HCT116 (cell line): ENCODE data around the gene SYNC. TPM values are rescaled to one million over a fixed set of nuclear protein-coding genes. Genes with fewer than 3 reads are reported as not detected.

Experiments
- ATAC-seq: fragments of 200-7000 bp; cut with Tn5 transposase; 2 replicates; pipeline ENCODE4 v1.9.1; 2020; ENCODE audit warnings: mild to moderate bottlenecking, moderate library complexity
- Bru-seq: library from RNA; stranded (reverse); fragments of 400-500 nt; gene quantifications from one replicate; lab custom pipeline; 2021; lab: Mats Ljungman, UMichigan
- BruChase-seq, 2 experiments: library from RNA; stranded (reverse); fragments of 400-500 nt; gene quantifications; one replicate each; lab custom pipeline; 2021; lab: Mats Ljungman, UMichigan
- BruUV-seq: library from RNA; stranded (reverse); fragments of 400-500 nt; replicated peaks from 2 replicates; lab custom pipeline; 2021; lab: Mats Ljungman, UMichigan
- CTCF ChIA-PET: fragments of 300-600 bp; sonication (Branson Sonifier 250); formaldehyde crosslinking; loops from one replicate; lab custom pipeline; 2021; ENCODE audit warnings: antibody characterized with exemption; lab: Charles Lee
- POLR2A ChIA-PET: fragments of 300-600, 350-600 bp; sonication (Branson Sonifier 250); formaldehyde crosslinking; loops from one replicate; lab custom pipeline; 2021; ENCODE audit warnings: antibody characterized with exemption; lab: Charles Lee
- RAD21 ChIA-PET, 2 experiments: fragments of 300-600 bp; sonication (Branson Sonifier 250); formaldehyde crosslinking; loops; one replicate each; lab custom pipeline; 2023; ENCODE audit warnings: low total read pairs in 2 of 2; ENCODE audit not compliant: uncharacterized antibody in 2 of 2, unreplicated experiment in 2 of 2, low non-redundant PET in 1 of 2; lab: Charles Lee
- DNase-seq: peaks from one replicate; pipeline ENCODE4 v3.0.0-alpha.2; 2010; ENCODE audit warnings: low read depth, low spot score
- H2AFZ ChIP-seq: fragments of 200-600 bp; shearing (Covaris generic), sonication (generic); 2 replicates; pipeline ENCODE4 v1.6.1; 2017; ENCODE audit warnings: low read depth, mixed run types, mixed read lengths, antibody characterized with exemption, low read length; ENCODE audit not compliant: poor library complexity, severe bottlenecking
- H3K27ac ChIP-seq: 2 replicates; pipeline ENCODE4 v1.5.1; 2012; ENCODE audit warnings: low read depth, low read length
- H3K27me3 ChIP-seq: fragments of 200-600 bp; sonication (generic); 2 replicates; pipeline ENCODE4 v1.6.1; 2016; ENCODE audit warnings: mixed run types, low read length, mixed read lengths; ENCODE audit not compliant: insufficient read depth
- H3K36me3 ChIP-seq, 2 experiments: fragments of 200-500 bp in 1 of 2; fragments of 200-600 bp in 1 of 2; sonication (Bioruptor generic) in 1 of 2; sonication (generic) in 1 of 2; 2 replicates each; pipeline versions ENCODE4 v1.5.1 to v1.6.1; 2014 to 2016; ENCODE audit warnings: low read length in 2 of 2, inconsistent platforms in 1 of 2, mixed read lengths in 1 of 2, mixed run types in 1 of 2; ENCODE audit not compliant: insufficient read depth in 2 of 2, control insufficient read depth in 1 of 2
- H3K4me1 ChIP-seq, 2 experiments: fragments of 200-600 bp in 1 of 2; sonication (generic) in 1 of 2; 2 replicates each; pipeline versions ENCODE4 v1.5.1 to v1.6.1; 2012 to 2017; ENCODE audit warnings: low read length in 2 of 2, inconsistent platforms in 1 of 2, mild to moderate bottlenecking in 1 of 2, mixed read lengths in 1 of 2, mixed run types in 1 of 2, moderate library complexity in 1 of 2; ENCODE audit not compliant: insufficient read depth in 2 of 2, control insufficient read depth in 1 of 2
- H3K4me2 ChIP-seq: fragments of 200-600 bp; sonication (generic); 2 replicates; pipeline ENCODE4 v1.6.1; 2017; ENCODE audit warnings: mixed run types, low read length, mixed read lengths
- H3K4me3 ChIP-seq, 2 experiments: fragments of 200-600 bp in 1 of 2; sonication (generic) in 1 of 2; replicated peaks in 1 of 2; 2 replicates each; pipeline ENCODE4 v1.5.1; 2011 to 2016; ENCODE audit warnings: low read length in 2 of 2, control low read depth in 1 of 2, low read depth in 1 of 2, mild to moderate bottlenecking in 1 of 2, mixed read lengths in 1 of 2, mixed run types in 1 of 2
- H3K79me2 ChIP-seq: fragments of 200-600 bp; sonication (generic); 2 replicates; pipeline ENCODE4 v1.6.1; 2017; ENCODE audit warnings: mild to moderate bottlenecking, mixed run types, low read length, moderate library complexity, mixed read lengths; ENCODE audit not compliant: insufficient read depth
- H3K9ac ChIP-seq: fragments of 200-600 bp; sonication (generic); 2 replicates; pipeline ENCODE4 v1.6.1; 2016; ENCODE audit warnings: low read length, mixed read lengths
- H3K9me2 ChIP-seq: fragments of 200-600 bp; sonication (generic), shearing (Covaris generic); 2 replicates; pipeline ENCODE4 v1.6.1; 2017; ENCODE audit warnings: mixed run types, mild to moderate bottlenecking, moderate library complexity; ENCODE audit not compliant: insufficient read depth
- H3K9me3 ChIP-seq, 2 experiments: fragments of 200-500 bp in 1 of 2; fragments of 200-600 bp in 1 of 2; sonication (Bioruptor generic) in 1 of 2; sonication (generic) in 1 of 2; 2 replicates each; pipeline ENCODE4 v1.6.1; 2014 to 2017; ENCODE audit warnings: low read length in 2 of 2, mixed read lengths in 2 of 2, inconsistent platforms in 1 of 2, low read depth in 1 of 2, mild to moderate bottlenecking in 1 of 2, mixed run types in 1 of 2, moderate library complexity in 1 of 2; ENCODE audit not compliant: control insufficient read depth in 1 of 2, insufficient read depth in 1 of 2
- H4K20me1 ChIP-seq: fragments of 200-600 bp; sonication (generic), shearing (Covaris generic); 2 replicates; pipeline ENCODE4 v1.6.1; 2017; ENCODE audit warnings: mixed run types, mild to moderate bottlenecking, moderate library complexity; ENCODE audit not compliant: insufficient read depth
- ELF1 ChIP-seq: IDR thresholded peaks from 2 replicates; pipeline ENCODE4 v1.6.1; 2012; ENCODE audit warnings: low read depth, borderline replicate concordance
- POLR2AphosphoS5 ChIP-seq: IDR thresholded peaks from 2 replicates; pipeline ENCODE4 v1.6.1; 2011; ENCODE audit warnings: mild to moderate bottlenecking, low read depth, low read length, moderate library complexity
- SIN3A ChIP-seq: IDR thresholded peaks from 2 replicates; pipeline ENCODE4 v1.6.1; 2012; ENCODE audit warnings: low read depth
- ZFX ChIP-seq: fragments of 450-650 bp; IDR thresholded peaks from 2 replicates; pipeline ENCODE4 v1.6.1; 2017
- intact Hi-C: fragments of 100-400 bp; cut with micrococcal nuclease; formaldehyde crosslinking; loops from 2 replicates; pipeline ENCODE4 v1.10.0; 2022
- long read RNA-seq: library from polyadenylated mRNA; unstranded; transcript quantifications from one replicate; pipeline ENCODE4 v2.0.0, GENCODE V29; 2021; ENCODE audit not compliant: unreplicated experiment
- polyA plus RNA-seq: library from polyadenylated mRNA; unstranded; fragments of >200 nt; gene quantifications from 2 replicates; pipeline ENCODE4 v1.2.1, GENCODE V29; 2012; ENCODE audit warnings: missing spikeins
- total RNA-seq: library from RNA; stranded (reverse); gene quantifications from one replicate; pipeline ENCODE4 v1.2.1, GENCODE V29; 2021; ENCODE audit not compliant: unreplicated experiment

SYNC gene
- total RNA-seq (1.3 TPM), Bru-seq, nascent RNA (percentile 34 among the genes with signal in this experiment), BruChase-seq, experiment 1, labeled RNA remaining after a 6-hour chase (percentile 28 among the genes with signal in this experiment), BruChase-seq, experiment 2, labeled RNA remaining after a 2-hour chase (percentile 40 among the genes with signal in this experiment)
- 0.87 and 1.5 TPM in 2 replicates for polyA plus RNA-seq
- long read RNA-seq, partial matches to known transcripts = 1 of 21 reads
- long read RNA-seq, other reads (novel, unspliced or antisense) = 16 of 21 reads

- ChIA-PET RAD21 (no interaction called here), CTCF (interaction anchor here (1.4 to 1.6 kb wide), 2 partner anchors 9 to 70 kb away, joined by 3 to 8 read pairs; no protein-coding TSS in a partner anchor), POLR2A (interaction anchor here (1.6 kb wide), 1 partner anchor 12 kb away, joined by 4 read pairs; no protein-coding TSS in a partner anchor)
- H3K27me3 ChIP-seq = no peaks in the 10 kb centered on the region
- H3K27ac ChIP-seq = peak within 1 kb of the TSS; percentile 52; the same call in 1 of the 2 replicates
- peak; percentile 47 for TF ChIP-seq POLR2AphosphoS5
- peak; percentile 27; the same call in 1 of the 2 replicates for TF ChIP-seq ZFX
- no peak for TF ChIP-seq ELF1
- no peaks in the 10 kb centered on the region for H3K9me3 ChIP-seq
- H3K9ac ChIP-seq = peak within 1 kb of the TSS; percentile 61
- no TSS peak for BruUV-seq
- no peaks in the 10 kb centered on the region for H3K36me3 ChIP-seq
- intact Hi-C loops = no loop called here
- ATAC-seq (peak; percentile 86), DNase-seq (no peak)
- peak within 1 kb of the TSS; percentile 26 for H2AFZ ChIP-seq
- H3K79me2 ChIP-seq = no peaks in the 10 kb centered on the region
- H3K4me1 ChIP-seq = peaks cover 13 to 27% of the 10 kb centered on the region in 2 experiments
- H3K4me2 ChIP-seq = peak within 1 kb of the TSS; percentile 100
- no peaks in the 10 kb centered on the region for H3K9me2 ChIP-seq
- H3K4me3 ChIP-seq = peak within 1 kb of the TSS; percentile 61 to 77
- no peaks in the 10 kb centered on the region for H4K20me1 ChIP-seq
Observed at GRCh38 chr1:32702599-32703478, at the start of gene SYNC. SYNC (minus strand) TSS chr1:32702770; CDS start chr1:32702660, 110 bp downstream.

- intact Hi-C loops = no loop called here
- DNase-seq (no peak), ATAC-seq (no peak)
- no TSS peak for BruUV-seq
- no peak overlapping the region for H3K9ac ChIP-seq
- ChIA-PET CTCF (interaction anchor here (1.7 kb wide), 1 partner anchor 23 kb away, joined by 4 read pairs; no protein-coding TSS in a partner anchor), POLR2A (no interaction called here), RAD21 (no interaction called here)
- peaks cover 0 to 6% of the 10 kb centered on the region in 2 experiments; a peak in 1 of 4 replicates for H3K36me3 ChIP-seq
- H3K9me3 ChIP-seq = no peaks in the 10 kb centered on the region
- H3K79me2 ChIP-seq = peaks cover 63% of the 10 kb centered on the region
- no peak overlapping the region for H3K4me3 ChIP-seq
- H3K4me2 ChIP-seq = no peak overlapping the region
- no peak overlapping the region for H2AFZ ChIP-seq
- H3K9me2 ChIP-seq = no peaks in the 10 kb centered on the region
- H3K27ac ChIP-seq = no peak overlapping the region
- no peaks in the 10 kb centered on the region for H4K20me1 ChIP-seq
- peaks cover 16 to 35% of the 10 kb centered on the region in 2 experiments; a peak in 3 of 4 replicates for H3K4me1 ChIP-seq
- no peaks in the 10 kb centered on the region for H3K27me3 ChIP-seq
- no peak for TF ChIP-seq SIN3A
Observed at GRCh38 chr1:32749771-32750170, 47.2 kb upstream of the SYNC start.
